ENCODE data around the gene ADCK2.
"Not testable (repeated sequence)": the region's sequence is repeated elsewhere in the genome, so short reads cannot be mapped to it uniquely, and the experiment has no call there.

DNA sequence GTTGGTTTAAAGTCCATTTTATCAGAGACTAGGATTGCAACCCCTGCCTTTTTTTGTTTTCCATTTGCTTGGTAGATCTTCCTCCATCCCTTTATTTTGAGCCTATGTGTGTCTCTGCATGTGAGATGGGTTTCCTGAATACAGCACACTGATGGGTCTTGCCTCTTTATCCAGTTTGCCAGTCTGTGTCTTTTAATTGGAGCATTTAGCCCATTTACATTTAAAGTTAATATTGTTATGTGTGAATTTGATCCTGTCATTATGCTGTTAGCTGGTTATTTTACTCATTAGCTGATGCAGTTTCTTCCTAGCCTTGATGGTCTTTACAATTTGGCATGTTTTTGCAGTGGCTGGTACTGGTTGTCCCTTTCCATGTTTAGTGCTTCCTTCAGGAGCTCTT, 39.6 kb downstream of the ADCK2 start:
- TF ChIP-seq, protein P1, sequence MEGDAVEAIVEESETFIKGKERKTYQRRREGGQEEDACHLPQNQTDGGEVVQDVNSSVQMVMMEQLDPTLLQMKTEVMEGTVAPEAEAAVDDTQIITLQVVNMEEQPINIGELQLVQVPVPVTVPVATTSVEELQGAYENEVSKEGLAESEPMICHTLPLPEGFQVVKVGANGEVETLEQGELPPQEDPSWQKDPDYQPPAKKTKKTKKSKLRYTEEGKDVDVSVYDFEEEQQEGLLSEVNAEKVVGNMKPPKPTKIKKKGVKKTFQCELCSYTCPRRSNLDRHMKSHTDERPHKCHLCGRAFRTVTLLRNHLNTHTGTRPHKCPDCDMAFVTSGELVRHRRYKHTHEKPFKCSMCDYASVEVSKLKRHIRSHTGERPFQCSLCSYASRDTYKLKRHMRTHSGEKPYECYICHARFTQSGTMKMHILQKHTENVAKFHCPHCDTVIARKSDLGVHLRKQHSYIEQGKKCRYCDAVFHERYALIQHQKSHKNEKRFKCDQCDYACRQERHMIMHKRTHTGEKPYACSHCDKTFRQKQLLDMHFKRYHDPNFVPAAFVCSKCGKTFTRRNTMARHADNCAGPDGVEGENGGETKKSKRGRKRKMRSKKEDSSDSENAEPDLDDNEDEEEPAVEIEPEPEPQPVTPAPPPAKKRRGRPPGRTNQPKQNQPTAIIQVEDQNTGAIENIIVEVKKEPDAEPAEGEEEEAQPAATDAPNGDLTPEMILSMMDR (IDR thresholded peaks at IDR 0.05), result not testable (repeated sequence)
- TF ChIP-seq, protein P2, sequence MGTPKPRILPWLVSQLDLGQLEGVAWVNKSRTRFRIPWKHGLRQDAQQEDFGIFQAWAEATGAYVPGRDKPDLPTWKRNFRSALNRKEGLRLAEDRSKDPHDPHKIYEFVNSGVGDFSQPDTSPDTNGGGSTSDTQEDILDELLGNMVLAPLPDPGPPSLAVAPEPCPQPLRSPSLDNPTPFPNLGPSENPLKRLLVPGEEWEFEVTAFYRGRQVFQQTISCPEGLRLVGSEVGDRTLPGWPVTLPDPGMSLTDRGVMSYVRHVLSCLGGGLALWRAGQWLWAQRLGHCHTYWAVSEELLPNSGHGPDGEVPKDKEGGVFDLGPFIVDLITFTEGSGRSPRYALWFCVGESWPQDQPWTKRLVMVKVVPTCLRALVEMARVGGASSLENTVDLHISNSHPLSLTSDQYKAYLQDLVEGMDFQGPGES (IDR thresholded peaks at IDR 0.05; ENCODE audit: low read depth, low read length), result not testable (repeated sequence)
- not testable (repeated sequence) for TF ChIP-seq GABPA (IDR thresholded peaks at IDR 0.05; ENCODE audit: low read depth); FOXJ3 (CRISPR knock-in tag; IDR thresholded peaks at IDR 0.05); MAX (IDR thresholded peaks at IDR 0.05; ENCODE audit: low read depth); POLR2AphosphoS5 (IDR thresholded peaks at IDR 0.05; ENCODE audit: low read depth, low read length); EP300 (IDR thresholded peaks at IDR 0.05; ENCODE audit: borderline replicate concordance in 1 of 2, low read depth in 1 of 2, low read length in 1 of 2); SMC3 (IDR thresholded peaks at IDR 0.05; ENCODE audit: low read depth, low read length); RAD21 (IDR thresholded peaks at IDR 0.05; ENCODE audit: low read length); EZH2phosphoT487 (IDR thresholded peaks at IDR 0.05; ENCODE audit: borderline replicate concordance, low read depth); GATA2 (CRISPR knock-in tag; IDR thresholded peaks at IDR 0.05); RFX5 (IDR thresholded peaks at IDR 0.05; ENCODE audit: low read length); TAF1 (IDR thresholded peaks at IDR 0.05; ENCODE audit: borderline replicate concordance, low read depth, low read length); CHD2 (IDR thresholded peaks at IDR 0.05; ENCODE audit: low read length, partially characterized antibody)

All from SK-N-SH (cell line).